Measurements from ENCODE around the gene LIMA1.
"Not testable (repeated sequence)": the region's sequence is repeated elsewhere in the genome, so short reads cannot be mapped to it uniquely, and the experiment has no call there.

Gene LIMA1

GRCh38 chr12:50287271-50287670, 4.0 kb upstream of the LIMA1 start:
- in situ Hi-C loops (cut with MboI; ENCODE audit: low sequenced_read_pairs): no loop called here

- in situ Hi-C loops (cut with MboI; ENCODE audit: low sequenced_read_pairs): no loop called here
These were observed 1.9 kb upstream of the LIMA1 start for GRCh38 chr12:50285253-50285652.

GRCh38 chr12:50282721-50283228, 545 bp downstream of the LIMA1 start:
- in situ Hi-C loops (cut with MboI; ENCODE audit: low sequenced_read_pairs): no loop called here

GRCh38 chr12:50279501-50279900, 3.8 kb downstream of the LIMA1 start:
- in situ Hi-C loops (cut with MboI; ENCODE audit: low sequenced_read_pairs): no loop called here

- in situ Hi-C loops (cut with MboI; ENCODE audit: low sequenced_read_pairs): no loop called here
These were observed 6.2 kb downstream of the LIMA1 start for GRCh38 chr12:50276912-50277671.

GRCh38 chr12:50276068-50276467, 7.3 kb downstream of the LIMA1 start:
- in situ Hi-C loops (cut with MboI; ENCODE audit: low sequenced_read_pairs): no loop called here

GRCh38 chr12:50275556-50275955, 7.8 kb downstream of the LIMA1 start:
- in situ Hi-C loops (cut with MboI; ENCODE audit: low sequenced_read_pairs): no loop called here

GRCh38 chr12:50275127-50275526, 8.2 kb downstream of the LIMA1 start:
- in situ Hi-C loops (cut with MboI; ENCODE audit: low sequenced_read_pairs): not testable (repeated sequence)

GRCh38 chr12:50271724-50272247, 11.5 kb downstream of the LIMA1 start:
- in situ Hi-C loops (cut with MboI; ENCODE audit: low sequenced_read_pairs): no loop called here

- in situ Hi-C loops (cut with MboI; ENCODE audit: low sequenced_read_pairs): no loop called here
These were observed 14.8 kb downstream of the LIMA1 start for GRCh38 chr12:50268482-50268881.

- in situ Hi-C loops (cut with MboI; ENCODE audit: low sequenced_read_pairs): no loop called here
These were observed 17.4 kb downstream of the LIMA1 start for GRCh38 chr12:50265770-50266524.

GRCh38 chr12:50263832-50264231, 19.5 kb downstream of the LIMA1 start:
- in situ Hi-C loops (cut with MboI; ENCODE audit: low sequenced_read_pairs): no loop called here

GRCh38 chr12:50261654-50262053, 21.7 kb downstream of the LIMA1 start:
- in situ Hi-C loops (cut with MboI; ENCODE audit: low sequenced_read_pairs): no loop called here

- in situ Hi-C loops (cut with MboI; ENCODE audit: low sequenced_read_pairs): no loop called here
These were observed 25.2 kb downstream of the LIMA1 start for GRCh38 chr12:50258167-50258551.

- in situ Hi-C loops (cut with MboI; ENCODE audit: low sequenced_read_pairs): no loop called here
These were observed 25.8 kb downstream of the LIMA1 start for GRCh38 chr12:50257236-50258166.

- in situ Hi-C loops (cut with MboI; ENCODE audit: low sequenced_read_pairs): no loop called here
These were observed 26.6 kb downstream of the LIMA1 start for GRCh38 chr12:50256761-50257160.

GRCh38 chr12:50252977-50253602, 30.2 kb downstream of the LIMA1 start:
- in situ Hi-C loops (cut with MboI; ENCODE audit: low sequenced_read_pairs): no loop called here

GRCh38 chr12:50251619-50252252, 31.6 kb downstream of the LIMA1 start:
- in situ Hi-C loops (cut with MboI; ENCODE audit: low sequenced_read_pairs): no loop called here

GRCh38 chr12:50249464-50250182, 33.7 kb downstream of the LIMA1 start:
- in situ Hi-C loops (cut with MboI; ENCODE audit: low sequenced_read_pairs): no loop called here
